ENCODE data around the gene SLC22A12. TPM values are rescaled to one million over a fixed set of nuclear protein-coding genes. Genes with fewer than 3 reads are reported as not detected.

SLC22A12 gene
- total and polyA plus RNA-seq, 4 donors = not detected

- H3K9me3 ChIP-seq (ENCODE audit: control insufficient read depth, insufficient read depth, low read length) = no peaks in the 10 kb centered on the region
- H3K27me3 ChIP-seq (ENCODE audit: control insufficient read depth, insufficient read depth, low read length) = no peaks in the 10 kb centered on the region
- H3K4me1 ChIP-seq (ENCODE audit: control insufficient read depth, insufficient read depth, low read length) = peaks cover 32% of the 10 kb centered on the region
- no peak overlapping the region for H3K4me3 ChIP-seq (ENCODE audit: low read depth, low read length)
- H3K27ac ChIP-seq (ENCODE audit: low read depth, low read length) = no peak overlapping the region
- 45% methylated on average over 56 of the region's 56 CpGs for WGBS (ENCODE audit: insufficient coverage)
- H3K36me3 ChIP-seq (ENCODE audit: control insufficient read depth, insufficient read depth, low read length) = peaks cover 98% of the 10 kb centered on the region
- DNase-seq (ENCODE audit: low read depth in 4 of 6, low spot score in 6 of 6) = no peak
Measured at GRCh38 chr11:64629796-64630562, 39.0 kb downstream of the SLC22A12 start.

- H3K4me3 ChIP-seq (ENCODE audit: low read depth, low read length) = no peak overlapping the region
- DNase-seq (ENCODE audit: low read depth in 4 of 6, low spot score in 6 of 6) = no peak
- H3K4me1 ChIP-seq (ENCODE audit: control insufficient read depth, insufficient read depth, low read length) = peaks cover 49% of the 10 kb centered on the region
- WGBS (ENCODE audit: insufficient coverage) = 89% methylated on average over 4 of the region's 4 CpGs
- H3K27me3 ChIP-seq (ENCODE audit: control insufficient read depth, insufficient read depth, low read length) = no peaks in the 10 kb centered on the region
- peaks cover 92% of the 10 kb centered on the region for H3K36me3 ChIP-seq (ENCODE audit: control insufficient read depth, insufficient read depth, low read length)
- no peaks in the 10 kb centered on the region for H3K9me3 ChIP-seq (ENCODE audit: control insufficient read depth, insufficient read depth, low read length)
- no peak overlapping the region for H3K27ac ChIP-seq (ENCODE audit: low read depth, low read length)
Measured at GRCh38 chr11:64631675-64632074, 40.7 kb downstream of the SLC22A12 start.

GRCh38 chr11:64632237-64632636, 41.2 kb downstream of the SLC22A12 start:
- WGBS (ENCODE audit: insufficient coverage) = 75% methylated on average over 6 of the region's 6 CpGs
- no peak overlapping the region for H3K27ac ChIP-seq (ENCODE audit: low read depth, low read length)

GRCh38 chr11:64632654-64633053, 41.6 kb downstream of the SLC22A12 start:
- peaks cover 90% of the 10 kb centered on the region for H3K36me3 ChIP-seq (ENCODE audit: control insufficient read depth, insufficient read depth, low read length)
- DNase-seq (ENCODE audit: low read depth in 4 of 6, low spot score in 6 of 6) = peak in 1 of 6 donors; percentile 71
- no peak overlapping the region for H3K27ac ChIP-seq (ENCODE audit: low read depth, low read length)
- H3K27me3 ChIP-seq (ENCODE audit: control insufficient read depth, insufficient read depth, low read length) = no peaks in the 10 kb centered on the region
- no peak overlapping the region for H3K4me3 ChIP-seq (ENCODE audit: low read depth, low read length)
- H3K9me3 ChIP-seq (ENCODE audit: control insufficient read depth, insufficient read depth, low read length) = no peaks in the 10 kb centered on the region
- WGBS (ENCODE audit: insufficient coverage) = no CpG with 5 or more reads among the region's 10 CpGs
- H3K4me1 ChIP-seq (ENCODE audit: control insufficient read depth, insufficient read depth, low read length) = peaks cover 58% of the 10 kb centered on the region

More at GRCh38 chr11:64632237-64632636, 41.2 kb downstream of the SLC22A12 start:
- peaks cover 54% of the 10 kb centered on the region for H3K4me1 ChIP-seq (ENCODE audit: control insufficient read depth, insufficient read depth, low read length)
- no peaks in the 10 kb centered on the region for H3K9me3 ChIP-seq (ENCODE audit: control insufficient read depth, insufficient read depth, low read length)
- peaks cover 92% of the 10 kb centered on the region for H3K36me3 ChIP-seq (ENCODE audit: control insufficient read depth, insufficient read depth, low read length)
- H3K27me3 ChIP-seq (ENCODE audit: control insufficient read depth, insufficient read depth, low read length) = no peaks in the 10 kb centered on the region
- DNase-seq (ENCODE audit: low read depth in 4 of 6, low spot score in 6 of 6) = peak in 1 of 6 donors; percentile 46
- no peak overlapping the region for H3K4me3 ChIP-seq (ENCODE audit: low read depth, low read length)

GRCh38 chr11:64633555-64634159, 42.6 kb downstream of the SLC22A12 start:
- Histone ChIP-seq H3K4me3 (ENCODE audit: low read depth, low read length) (no peak overlapping the region), H3K36me3 (ENCODE audit: control insufficient read depth, insufficient read depth, low read length) (peaks cover 81% of the 10 kb centered on the region), H3K4me1 (ENCODE audit: control insufficient read depth, insufficient read depth, low read length) (peaks cover 69% of the 10 kb centered on the region), H3K27ac (ENCODE audit: low read depth, low read length) (no peak overlapping the region), H3K9me3 (ENCODE audit: control insufficient read depth, insufficient read depth, low read length) (no peaks in the 10 kb centered on the region), H3K27me3 (ENCODE audit: control insufficient read depth, insufficient read depth, low read length) (no peaks in the 10 kb centered on the region)
- WGBS (ENCODE audit: insufficient coverage) = 67% methylated on average over 4 of the region's 7 CpGs
- DNase-seq (ENCODE audit: low read depth in 4 of 6, low spot score in 6 of 6) = no peak

GRCh38 chr11:64637334-64638017, 46.5 kb downstream of the SLC22A12 start:
- Histone ChIP-seq H3K36me3 (ENCODE audit: control insufficient read depth, insufficient read depth, low read length) (peaks cover 63% of the 10 kb centered on the region), H3K4me1 (ENCODE audit: control insufficient read depth, insufficient read depth, low read length) (peaks cover 87% of the 10 kb centered on the region), H3K9me3 (ENCODE audit: control insufficient read depth, insufficient read depth, low read length) (no peaks in the 10 kb centered on the region), H3K27ac (ENCODE audit: low read depth, low read length) (peak overlapping the region; percentile 59), H3K4me3 (ENCODE audit: low read depth, low read length) (peak overlapping the region; percentile 37), H3K27me3 (ENCODE audit: control insufficient read depth, insufficient read depth, low read length) (no peaks in the 10 kb centered on the region)
- DNase-seq (ENCODE audit: low read depth in 4 of 6, low spot score in 6 of 6) = peak in 2 of 6 donors; percentile 78 to 90
- 16% methylated on average over 12 of the region's 15 CpGs for WGBS (ENCODE audit: insufficient coverage)

- H3K27me3 ChIP-seq (ENCODE audit: control insufficient read depth, insufficient read depth, low read length) = no peaks in the 10 kb centered on the region
- peaks cover 80% of the 10 kb centered on the region for H3K4me1 ChIP-seq (ENCODE audit: control insufficient read depth, insufficient read depth, low read length)
- peak in 3 of 6 donors; percentile 40 to 90 (median 80) for DNase-seq (ENCODE audit: low read depth in 4 of 6, low spot score in 6 of 6)
- no peaks in the 10 kb centered on the region for H3K9me3 ChIP-seq (ENCODE audit: control insufficient read depth, insufficient read depth, low read length)
- peak overlapping the region; percentile 37 for H3K4me3 ChIP-seq (ENCODE audit: low read depth, low read length)
- peaks cover 57% of the 10 kb centered on the region for H3K36me3 ChIP-seq (ENCODE audit: control insufficient read depth, insufficient read depth, low read length)
- peak overlapping the region; percentile 59 for H3K27ac ChIP-seq (ENCODE audit: low read depth, low read length)
- WGBS (ENCODE audit: insufficient coverage) = 1% methylated on average over 34 of the region's 37 CpGs
Measured at GRCh38 chr11:64638018-64638665, 47.1 kb downstream of the SLC22A12 start.

GRCh38 chr11:64638829-64639228, 47.8 kb downstream of the SLC22A12 start:
- Histone ChIP-seq H3K4me1 (ENCODE audit: control insufficient read depth, insufficient read depth, low read length) (peaks cover 78% of the 10 kb centered on the region), H3K4me3 (ENCODE audit: low read depth, low read length) (no peak overlapping the region), H3K9me3 (ENCODE audit: control insufficient read depth, insufficient read depth, low read length) (no peaks in the 10 kb centered on the region), H3K27ac (ENCODE audit: low read depth, low read length) (peak overlapping the region; percentile 59), H3K36me3 (ENCODE audit: control insufficient read depth, insufficient read depth, low read length) (peaks cover 50% of the 10 kb centered on the region), H3K27me3 (ENCODE audit: control insufficient read depth, insufficient read depth, low read length) (peaks cover under 1% of the 10 kb centered on the region)
- peak in 1 of 6 donors; percentile 39 for DNase-seq (ENCODE audit: low read depth in 4 of 6, low spot score in 6 of 6)
- 89% methylated on average over 2 of the region's 2 CpGs for WGBS (ENCODE audit: insufficient coverage)

GRCh38 chr11:64639885-64640284, 48.9 kb downstream of the SLC22A12 start:
- no peak for DNase-seq (ENCODE audit: low read depth in 4 of 6, low spot score in 6 of 6)
- peaks cover 78% of the 10 kb centered on the region for H3K4me1 ChIP-seq (ENCODE audit: control insufficient read depth, insufficient read depth, low read length)
- no peak overlapping the region for H3K4me3 ChIP-seq (ENCODE audit: low read depth, low read length)
- no peak overlapping the region for H3K27ac ChIP-seq (ENCODE audit: low read depth, low read length)
- WGBS (ENCODE audit: insufficient coverage) = 62% methylated on average over 3 of the region's 4 CpGs
- H3K27me3 ChIP-seq (ENCODE audit: control insufficient read depth, insufficient read depth, low read length) = peaks cover 5% of the 10 kb centered on the region
- H3K9me3 ChIP-seq (ENCODE audit: control insufficient read depth, insufficient read depth, low read length) = no peaks in the 10 kb centered on the region
- peaks cover 43% of the 10 kb centered on the region for H3K36me3 ChIP-seq (ENCODE audit: control insufficient read depth, insufficient read depth, low read length)
